Mucosa of rectum (tissue), 2 donors: ENCODE results near the gene RAD51B.
"Not testable (repeated sequence)": the region's sequence is repeated elsewhere in the genome, so short reads cannot be mapped to it uniquely, and the experiment has no call there.

Experiments
- H3K27ac ChIP-seq, 2 donors: one replicate each; pipeline ENCODE4 v1.7.0; 2013; ENCODE audit warnings: inconsistent platforms in 2 of 2, low read depth in 2 of 2, low read length in 2 of 2
- H3K27me3 ChIP-seq, 2 donors: one replicate each; pipeline ENCODE4 v1.7.0; 2013; ENCODE audit warnings: low read length in 2 of 2; ENCODE audit not compliant: control insufficient read depth in 2 of 2, insufficient read depth in 2 of 2
- H3K36me3 ChIP-seq, 2 donors: one replicate each; pipeline ENCODE4 v1.7.0; 2013; ENCODE audit warnings: low read length in 2 of 2; ENCODE audit not compliant: control insufficient read depth in 2 of 2, insufficient read depth in 2 of 2
- H3K4me1 ChIP-seq, 2 donors: one replicate each; pipeline ENCODE4 v1.7.0; 2013; ENCODE audit warnings: low read length in 2 of 2, mild to moderate bottlenecking in 1 of 2; ENCODE audit not compliant: control insufficient read depth in 2 of 2, insufficient read depth in 2 of 2
- H3K4me3 ChIP-seq, 2 donors: one replicate each; pipeline ENCODE4 v1.7.0; 2013; ENCODE audit warnings: low read length in 2 of 2
- H3K9ac ChIP-seq, 2 donors: one replicate each; pipeline ENCODE4 v1.7.0; 2013; ENCODE audit warnings: low read length in 2 of 2, low read depth in 1 of 2, mild to moderate bottlenecking in 1 of 2
- H3K9me3 ChIP-seq, 2 donors: one replicate each; pipeline ENCODE4 v1.7.0; 2013; ENCODE audit warnings: low read length in 2 of 2; ENCODE audit not compliant: control insufficient read depth in 2 of 2
- donor health status: healthy.
- donor health status: Normal muscosa, but diverticular disease.

RAD51B gene

DNA sequence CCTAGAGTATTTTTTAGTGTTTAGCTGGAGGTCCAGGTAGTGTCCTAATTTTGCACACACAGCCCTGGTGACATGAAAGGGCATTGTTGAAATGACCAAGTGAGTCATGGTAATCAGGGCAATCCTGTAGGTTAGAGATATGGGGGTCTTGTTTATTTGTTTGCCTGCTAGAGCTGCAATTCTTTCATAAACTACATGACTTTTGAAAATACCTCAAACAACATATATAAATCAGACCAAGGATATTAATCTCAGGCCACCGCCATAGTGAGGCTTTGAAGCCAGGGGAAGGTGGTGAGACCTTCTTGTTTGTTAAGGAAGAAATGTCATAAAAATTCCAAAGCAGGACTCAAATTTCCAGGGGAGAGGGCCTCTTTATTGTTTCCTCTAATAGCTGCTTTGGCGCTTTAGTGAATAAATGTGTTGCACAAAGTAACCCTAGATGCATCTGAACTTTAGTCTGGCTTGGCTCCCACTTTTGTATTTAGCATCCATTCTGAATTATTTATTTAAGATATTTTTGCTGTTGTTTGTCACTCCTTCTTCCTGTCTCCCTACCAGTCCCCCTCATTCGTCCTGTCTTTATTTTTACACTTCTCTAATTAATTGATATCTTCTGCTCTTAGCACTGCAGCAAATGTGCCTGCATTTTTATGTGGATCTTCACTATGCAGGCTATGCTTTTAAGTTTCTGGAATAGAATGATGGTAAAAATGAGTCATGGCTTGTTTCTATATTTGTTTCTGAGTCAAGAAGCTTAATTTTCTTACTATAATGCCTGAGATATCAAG is 430.3 kb downstream of the RAD51B start:
- H3K9ac ChIP-seq = peak overlapping the region in 1 of 2 donors; percentile 35

DNA sequence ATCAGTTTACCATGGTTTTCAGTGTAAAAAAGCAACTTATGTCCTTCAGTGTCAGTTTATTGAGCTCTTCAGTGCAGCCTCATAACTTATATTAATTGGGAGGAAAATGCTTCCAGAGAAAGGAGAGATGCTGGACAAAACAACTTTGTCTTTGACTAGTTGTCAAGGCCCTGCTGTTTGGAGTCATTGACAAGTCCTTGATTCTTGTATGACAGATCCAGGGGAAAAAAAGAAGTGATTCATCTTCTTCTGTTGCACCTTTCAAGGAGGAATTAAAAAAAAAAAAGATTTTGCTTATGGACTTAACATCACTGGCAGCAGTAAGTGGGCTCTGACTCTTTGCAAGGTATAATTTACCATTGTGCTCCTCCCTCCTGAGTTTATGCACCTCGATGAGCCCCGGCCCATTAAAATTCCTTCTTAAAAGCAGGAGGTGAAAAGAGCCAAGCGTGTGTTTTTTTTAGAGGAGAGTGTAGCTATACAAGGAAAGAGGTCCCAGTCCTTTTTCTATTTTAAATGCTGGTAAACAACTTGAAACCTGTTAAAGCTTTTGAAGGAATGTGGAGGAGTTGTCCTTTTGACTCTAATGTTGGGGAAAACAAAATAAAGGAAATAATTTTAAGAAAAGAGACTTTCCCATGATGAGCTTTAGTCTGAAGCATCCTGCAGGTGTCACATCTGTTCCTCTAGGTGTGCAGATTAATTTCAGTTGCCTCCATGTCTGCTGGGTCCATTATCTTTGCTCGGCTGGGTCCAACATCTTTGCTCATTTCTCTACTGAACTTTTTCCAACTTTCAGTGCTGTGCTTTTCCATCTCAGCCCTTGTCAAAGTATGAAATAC is 431.6 kb downstream of the RAD51B start:
- peaks cover 27 to 41% of the 10 kb centered on the region in 2 donors for H3K4me1 ChIP-seq
- H3K9ac ChIP-seq = no peak overlapping the region

More for the DNA sequence above, 430.3 kb downstream of the RAD51B start:
- Histone ChIP-seq H3K4me1 (peaks cover 28 to 52% of the 10 kb centered on the region in 2 donors), H3K36me3 (no peaks in the 10 kb centered on the region), H3K27ac (peak overlapping the region; percentile 29 to 64), H3K4me3 (no peak overlapping the region), H3K27me3 (no peaks in the 10 kb centered on the region), H3K9me3 (no peaks in the 10 kb centered on the region)

DNA sequence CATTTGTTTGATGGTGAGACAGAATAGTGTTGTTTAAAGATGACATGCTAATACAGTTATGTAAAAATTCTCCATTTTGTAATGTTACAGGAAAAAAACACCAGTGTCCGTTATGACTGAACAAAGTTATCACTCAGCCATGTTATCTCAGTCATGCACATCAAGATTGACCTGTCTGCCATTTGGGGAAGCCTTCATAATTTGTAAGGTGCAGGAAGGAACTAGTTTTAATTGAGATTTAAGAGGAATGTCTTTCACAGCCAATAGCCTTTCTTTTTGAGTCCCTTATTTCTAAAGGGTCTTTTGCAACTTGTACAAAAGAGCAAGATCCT is 432.2 kb downstream of the RAD51B start:
- H3K36me3 ChIP-seq = no peaks in the 10 kb centered on the region
- H3K4me3 ChIP-seq = no peak overlapping the region
- H3K9me3 ChIP-seq = no peaks in the 10 kb centered on the region
- H3K27ac ChIP-seq = peak overlapping the region in 1 of 2 donors; percentile 5
- H3K9ac ChIP-seq = no peak overlapping the region
- H3K4me1 ChIP-seq = peaks cover 25 to 36% of the 10 kb centered on the region in 2 donors
- H3K27me3 ChIP-seq = no peaks in the 10 kb centered on the region

More for the DNA sequence above, 431.6 kb downstream of the RAD51B start:
- H3K36me3 ChIP-seq = no peaks in the 10 kb centered on the region
- peak overlapping the region; percentile 25 to 64 for H3K27ac ChIP-seq
- H3K4me3 ChIP-seq = no peak overlapping the region
- no peaks in the 10 kb centered on the region for H3K27me3 ChIP-seq
- no peaks in the 10 kb centered on the region for H3K9me3 ChIP-seq

DNA sequence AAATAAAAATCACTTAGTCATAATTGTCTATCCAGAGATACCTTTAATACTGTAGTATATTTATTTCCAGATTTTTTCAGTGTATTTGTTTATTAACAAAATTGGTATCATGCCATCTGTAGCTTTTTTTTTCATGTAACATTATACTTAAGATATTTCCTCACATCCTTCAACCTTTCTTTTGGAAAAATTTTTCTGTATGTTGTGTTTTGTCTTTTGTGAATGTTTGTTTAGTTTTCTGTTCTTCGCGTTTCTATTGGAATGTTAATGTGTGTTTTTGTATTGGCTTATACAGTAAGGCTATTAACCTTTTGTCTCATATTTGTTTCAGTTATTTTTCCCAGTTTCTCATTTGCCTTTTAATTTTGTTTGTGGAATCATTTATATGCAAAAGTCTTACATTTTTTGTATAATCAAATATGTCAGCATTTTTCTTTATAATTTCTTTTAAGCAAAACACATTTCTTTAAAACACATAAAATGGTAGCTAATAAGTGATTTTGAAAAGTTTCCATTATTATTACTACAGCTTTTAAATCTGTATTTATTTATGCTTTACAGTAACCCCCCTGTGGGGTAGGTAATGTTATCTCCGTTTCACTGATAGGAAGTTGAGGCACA is 433.7 kb downstream of the RAD51B start:
- Histone ChIP-seq H3K27me3 (no peaks in the 10 kb centered on the region), H3K9ac (no peak overlapping the region), H3K4me1 (peaks cover 14 to 21% of the 10 kb centered on the region in 2 donors), H3K9me3 (no peaks in the 10 kb centered on the region), H3K27ac (no peak overlapping the region), H3K36me3 (no peaks in the 10 kb centered on the region), H3K4me3 (no peak overlapping the region)

DNA sequence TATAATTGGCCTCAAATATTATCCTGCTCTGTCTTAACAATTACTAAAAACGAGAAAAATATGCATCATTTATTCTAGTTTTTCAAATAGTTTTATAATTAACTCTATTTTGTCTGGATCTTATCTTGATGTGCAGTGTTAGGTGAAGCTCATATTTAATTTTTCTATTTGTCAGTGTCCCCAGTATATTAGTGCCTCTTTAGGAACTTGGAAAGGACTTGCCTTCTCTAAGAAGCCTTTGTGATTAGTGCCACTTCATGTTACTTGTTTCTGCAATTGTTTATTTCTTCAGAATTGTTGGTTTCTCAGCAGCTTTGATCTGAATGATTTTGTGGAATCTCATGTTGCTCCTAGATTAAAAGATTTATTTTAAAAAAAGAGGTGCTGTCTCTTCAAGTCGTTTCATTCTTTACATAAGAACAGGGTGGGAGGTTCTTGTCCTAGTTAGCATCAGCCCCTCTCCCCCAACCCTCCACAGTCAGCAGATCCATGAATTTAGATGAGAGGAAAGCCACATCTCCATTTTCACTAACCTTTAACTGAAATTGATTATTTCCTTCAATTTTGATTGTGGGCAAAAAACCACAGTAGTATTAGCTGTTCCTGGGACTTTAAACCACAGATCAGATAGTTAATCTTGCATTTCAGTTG is 434.4 kb downstream of the RAD51B start:
- Histone ChIP-seq H3K27ac (no peak overlapping the region), H3K4me1 (peaks cover 8 to 16% of the 10 kb centered on the region in 2 donors), H3K36me3 (no peaks in the 10 kb centered on the region), H3K9me3 (no peaks in the 10 kb centered on the region), H3K27me3 (no peaks in the 10 kb centered on the region), H3K9ac (no peak overlapping the region), H3K4me3 (no peak overlapping the region)

DNA sequence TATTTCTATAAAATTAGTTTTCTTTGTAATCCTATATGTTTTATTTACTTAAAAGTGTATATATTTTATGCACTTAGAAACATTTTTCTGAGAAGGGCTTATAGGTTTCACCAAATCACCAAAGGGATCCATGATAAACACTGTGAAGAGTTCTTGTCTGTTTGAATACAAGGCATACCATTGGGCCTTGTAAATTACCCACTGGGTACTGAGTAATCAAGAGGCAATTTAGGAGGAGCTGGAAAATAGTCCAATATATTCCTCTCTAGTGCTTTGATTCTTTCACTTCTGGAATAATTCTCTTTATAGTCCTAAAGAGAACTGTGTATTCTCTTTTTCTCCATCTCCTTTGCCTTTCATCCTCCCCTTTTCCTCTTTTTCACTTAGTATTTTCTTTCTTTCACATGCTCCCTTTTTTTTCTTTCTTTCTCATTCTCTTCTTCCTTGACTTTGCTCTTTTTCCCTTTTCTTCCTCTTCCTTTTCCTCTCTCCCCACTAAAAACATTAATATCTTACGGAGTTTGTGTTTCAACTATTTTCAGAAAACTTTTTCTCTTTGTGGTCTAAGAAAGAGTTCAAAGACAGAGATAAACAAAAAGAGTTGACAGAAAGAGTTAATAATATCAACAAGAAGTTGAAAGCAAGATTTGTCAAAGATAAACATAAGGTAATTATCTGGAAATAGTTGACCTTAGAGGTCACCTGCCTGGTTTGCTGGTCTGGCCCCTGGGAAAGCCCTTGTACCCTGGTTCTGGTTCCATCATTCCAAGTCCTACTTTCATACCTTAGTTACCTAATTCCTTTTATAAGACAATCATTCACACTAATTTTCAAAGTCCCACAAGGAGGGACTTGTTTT is 435.3 kb downstream of the RAD51B start:
- H3K4me1 ChIP-seq = peaks cover 8 to 11% of the 10 kb centered on the region in 2 donors
- no peaks in the 10 kb centered on the region for H3K36me3 ChIP-seq
- no peaks in the 10 kb centered on the region for H3K27me3 ChIP-seq
- H3K9ac ChIP-seq = no peak overlapping the region
- no peak overlapping the region for H3K4me3 ChIP-seq
- H3K9me3 ChIP-seq = no peaks in the 10 kb centered on the region
- no peak overlapping the region for H3K27ac ChIP-seq

DNA sequence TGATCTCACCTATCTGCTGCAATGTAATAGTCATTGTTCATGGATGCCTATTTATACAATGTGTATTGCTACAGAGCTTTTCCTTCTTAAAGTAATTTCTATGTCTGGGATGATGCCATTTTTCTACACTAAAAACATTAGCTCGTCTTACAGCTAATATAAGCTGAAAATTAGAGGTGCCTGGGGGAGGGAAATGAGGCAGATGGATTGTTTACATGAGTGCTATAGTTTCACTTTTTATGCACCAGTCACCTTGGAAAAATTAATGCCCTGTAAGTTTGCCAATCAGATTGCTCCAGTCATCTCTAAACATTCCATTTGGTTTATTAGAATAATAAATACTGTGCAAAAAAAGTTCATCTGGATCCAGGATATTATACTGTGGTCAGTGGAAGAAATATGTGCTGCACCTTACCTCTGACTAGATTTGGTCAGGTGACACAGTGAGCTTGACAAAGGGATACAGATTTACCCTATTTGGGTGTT is 436.2 kb downstream of the RAD51B start:
- H3K9ac ChIP-seq = no peak overlapping the region
- peaks cover 1 to 2% of the 10 kb centered on the region in 2 donors for H3K4me1 ChIP-seq
- H3K4me3 ChIP-seq = no peak overlapping the region
- no peaks in the 10 kb centered on the region for H3K36me3 ChIP-seq
- no peak overlapping the region for H3K27ac ChIP-seq
- H3K9me3 ChIP-seq = no peaks in the 10 kb centered on the region
- H3K27me3 ChIP-seq = no peaks in the 10 kb centered on the region

DNA sequence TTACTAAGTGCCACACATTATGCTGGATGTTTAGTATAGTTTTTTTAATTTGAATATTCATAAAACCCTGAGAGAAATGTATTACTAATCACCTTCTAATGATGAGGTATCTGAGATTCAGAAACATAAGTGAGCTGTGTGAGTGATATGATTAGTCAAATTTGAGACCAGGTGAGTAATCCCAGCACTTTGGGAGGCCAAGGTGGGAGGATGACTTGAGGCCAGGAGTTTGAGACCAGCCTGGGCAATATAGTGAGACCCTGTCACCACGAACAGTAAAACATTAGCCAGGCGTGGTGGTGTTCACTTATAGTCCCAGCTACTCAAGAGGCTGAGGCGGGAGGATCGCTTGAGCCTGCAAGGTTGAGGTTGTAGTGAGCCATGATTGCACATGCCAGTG is 438.4 kb downstream of the RAD51B start:
- no peak overlapping the region for H3K27ac ChIP-seq
- H3K4me1 ChIP-seq = no peaks in the 10 kb centered on the region
- H3K9me3 ChIP-seq = no peaks in the 10 kb centered on the region
- no peaks in the 10 kb centered on the region for H3K27me3 ChIP-seq
- no peaks in the 10 kb centered on the region for H3K36me3 ChIP-seq
- H3K9ac ChIP-seq = no peak overlapping the region
- H3K4me3 ChIP-seq = no peak overlapping the region

DNA sequence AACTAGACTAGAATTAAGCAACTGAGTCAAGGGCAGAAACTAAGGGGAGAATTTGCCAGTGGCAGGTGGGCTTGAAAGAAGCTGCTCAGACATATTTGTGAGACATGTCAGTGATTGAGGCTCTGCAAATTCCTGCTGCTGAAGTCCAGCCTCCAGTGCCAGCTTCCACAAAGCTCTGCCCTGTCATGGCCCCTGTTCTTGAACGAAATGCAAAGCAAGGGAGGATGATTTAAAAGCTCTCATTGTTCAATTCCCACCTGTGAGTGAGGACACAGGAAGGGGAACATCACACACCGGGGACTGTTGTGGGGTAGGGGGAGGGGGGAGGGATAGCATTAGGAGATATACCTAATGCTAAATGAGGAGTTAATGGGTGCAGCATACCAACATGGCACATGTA is 439.4 kb downstream of the RAD51B start:
- H3K9me3 ChIP-seq, H3K4me1 ChIP-seq, H3K27me3 ChIP-seq, H3K4me3 ChIP-seq, H3K27ac ChIP-seq, H3K36me3 ChIP-seq, H3K9ac ChIP-seq: not testable (repeated sequence)
